Osteocyte (in vitro differentiated cells): ENCODE results near the gene LEUTX. TPM values are rescaled to one million over a fixed set of nuclear protein-coding genes. Genes with fewer than 3 reads are reported as not detected.

ENCODE experiments used
- DNase-seq: peaks from one replicate; pipeline ENCODE4 v3.0.0; 2021; ENCODE audit warnings: mixed read lengths; ENCODE audit not compliant: unreplicated experiment; ENCODE audit errors: extremely low spot score
- H3K27ac Mint-ChIP-seq: one replicate; pipeline ENCODE4 v1.8.0; 2021; ENCODE audit warnings: mild to moderate bottlenecking, mixed read lengths; ENCODE audit not compliant: unreplicated experiment
- H3K27me3 Mint-ChIP-seq: one replicate; pipeline ENCODE4 v1.8.0; 2021; ENCODE audit warnings: mixed read lengths; ENCODE audit not compliant: unreplicated experiment
- H3K36me3 Mint-ChIP-seq: one replicate; pipeline ENCODE4 v1.8.0; 2021; ENCODE audit warnings: mixed read lengths; ENCODE audit not compliant: unreplicated experiment
- H3K4me1 Mint-ChIP-seq: one replicate; pipeline ENCODE4 v1.8.0; 2021; ENCODE audit warnings: mixed read lengths; ENCODE audit not compliant: unreplicated experiment
- H3K4me3 Mint-ChIP-seq: one replicate; pipeline ENCODE4 v1.8.0; 2021; ENCODE audit warnings: mild to moderate bottlenecking, moderate library complexity, mixed read lengths; ENCODE audit not compliant: unreplicated experiment
- H3K9me3 Mint-ChIP-seq: one replicate; pipeline ENCODE4 v1.8.0; 2021; ENCODE audit warnings: mixed read lengths; ENCODE audit not compliant: unreplicated experiment
- CTCF ChIP-seq: fragments of 200-600 bp; sonication (generic); IDR thresholded peaks from 2 replicates; pipeline ENCODE4 v1.5.0; 2021; ENCODE audit warnings: antibody characterized with exemption, mild to moderate bottlenecking, moderate library complexity
- total RNA-seq: library from RNA; stranded (reverse); gene quantifications from 2 replicates; pipeline ENCODE4 v1.2.1, GENCODE V29; 2021

Gene LEUTX
- total RNA-seq, 1 donor from 2014 or later = not detected

DNA sequence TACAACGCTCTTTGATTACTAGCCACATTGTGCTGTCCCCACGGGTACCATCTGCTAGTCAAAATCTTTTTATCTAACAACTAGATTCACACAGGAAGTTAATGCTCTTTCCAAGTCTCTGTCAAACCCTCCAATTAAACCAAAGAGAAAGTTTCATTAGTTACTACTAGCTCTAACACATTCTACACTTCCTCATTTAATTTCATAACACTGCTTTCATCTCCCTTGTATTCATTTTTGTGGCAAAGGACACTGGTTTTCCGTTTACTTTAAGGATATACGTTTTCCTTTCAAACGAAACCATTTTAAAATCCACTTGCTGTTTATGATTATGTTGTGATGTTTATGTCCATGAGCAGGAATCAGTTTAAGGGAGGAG is 50.0 kb downstream of the LEUTX start:
- no peaks in the 10 kb centered on the region for H3K9me3 Mint-ChIP-seq
- TF ChIP-seq CTCF = no peak
- H3K4me3 Mint-ChIP-seq = no peak overlapping the region
- H3K27me3 Mint-ChIP-seq = no peaks in the 10 kb centered on the region
- H3K27ac Mint-ChIP-seq = no peak overlapping the region
- peaks cover 34% of the 10 kb centered on the region for H3K36me3 Mint-ChIP-seq
- H3K4me1 Mint-ChIP-seq = peaks cover 13% of the 10 kb centered on the region
- no peak for DNase-seq

DNA sequence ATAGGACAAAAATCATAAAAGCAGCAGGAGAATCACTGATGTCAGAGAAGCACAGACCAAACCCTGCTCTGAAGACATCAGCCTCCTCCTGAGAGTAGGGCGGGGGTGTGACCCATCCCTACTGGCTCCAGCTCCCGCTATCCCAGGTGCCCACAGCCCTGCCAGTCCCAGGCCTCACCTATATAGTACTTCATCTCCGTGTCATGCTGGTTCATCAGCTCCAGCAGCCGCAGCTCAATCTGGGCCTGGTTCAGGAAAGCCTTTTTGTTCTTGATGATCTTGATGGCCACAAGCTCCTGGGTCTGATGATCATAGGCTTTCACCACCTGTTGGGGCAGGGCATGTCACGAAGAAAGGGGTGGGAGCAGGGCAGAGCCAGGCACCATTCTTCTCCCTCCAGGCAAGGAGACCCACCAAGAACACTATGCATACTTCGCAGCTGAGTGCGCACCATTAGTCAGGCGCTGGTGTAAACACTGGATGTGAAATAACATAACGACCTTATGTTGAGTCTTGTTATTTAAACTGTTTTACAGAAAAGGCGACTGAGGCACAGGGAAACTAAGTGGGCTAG is 51.1 kb downstream of the LEUTX start:
- no peak overlapping the region for H3K4me3 Mint-ChIP-seq
- peaks cover 38% of the 10 kb centered on the region for H3K36me3 Mint-ChIP-seq
- DNase-seq = no peak
- TF ChIP-seq CTCF = no peak
- no peak overlapping the region for H3K27ac Mint-ChIP-seq
- peaks cover 19% of the 10 kb centered on the region for H3K4me1 Mint-ChIP-seq
- no peaks in the 10 kb centered on the region for H3K27me3 Mint-ChIP-seq
- no peaks in the 10 kb centered on the region for H3K9me3 Mint-ChIP-seq

DNA sequence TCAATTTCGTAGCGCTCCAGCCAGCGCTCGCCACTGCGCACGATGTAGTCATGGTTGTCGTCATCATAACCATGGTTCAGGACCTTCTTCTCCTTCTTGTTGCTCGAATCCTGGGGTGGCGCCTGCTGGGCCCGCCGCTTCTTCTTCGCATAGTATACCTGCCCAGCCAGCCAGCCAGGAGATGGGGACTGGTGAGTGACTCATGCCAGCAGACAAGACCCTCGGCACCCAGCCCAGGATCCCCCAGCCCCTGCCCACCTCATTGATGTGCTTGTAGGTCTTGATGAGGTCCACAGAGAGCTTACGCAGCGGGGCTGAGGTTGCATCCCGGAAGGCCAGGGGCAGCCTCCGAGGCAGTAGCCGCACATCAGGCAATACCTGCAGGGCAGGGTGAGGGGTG is 51.8 kb downstream of the LEUTX start:
- peaks cover 19% of the 10 kb centered on the region for H3K4me1 Mint-ChIP-seq
- no peak for DNase-seq
- TF ChIP-seq CTCF = no peak
- no peaks in the 10 kb centered on the region for H3K27me3 Mint-ChIP-seq
- no peak overlapping the region for H3K4me3 Mint-ChIP-seq
- no peak overlapping the region for H3K27ac Mint-ChIP-seq
- peaks cover 38% of the 10 kb centered on the region for H3K36me3 Mint-ChIP-seq
- H3K9me3 Mint-ChIP-seq = no peaks in the 10 kb centered on the region

DNA sequence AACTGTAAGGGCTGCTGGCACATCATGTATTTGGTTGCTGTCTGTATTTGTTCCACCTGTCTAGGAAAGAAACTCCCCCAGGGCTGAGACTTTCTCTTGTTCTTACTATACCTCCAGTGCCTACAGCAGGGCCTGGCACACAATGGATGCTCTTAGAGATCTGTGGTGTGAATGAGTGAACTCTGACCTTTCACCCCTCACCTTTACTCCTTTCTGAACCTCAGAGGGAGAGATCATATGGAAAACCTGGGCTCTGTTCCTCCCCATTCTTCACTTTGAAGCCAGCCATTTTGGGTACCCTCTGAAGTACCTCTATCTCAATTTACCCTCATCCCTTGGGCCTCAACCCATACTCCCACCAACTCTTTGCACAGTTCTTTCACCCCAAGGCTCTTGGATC is 52.2 kb downstream of the LEUTX start:
- Mint-ChIP-seq H3K4me1 (peaks cover 19% of the 10 kb centered on the region), H3K27me3 (no peaks in the 10 kb centered on the region), H3K27ac (no peak overlapping the region), H3K4me3 (no peak overlapping the region), H3K36me3 (peaks cover 38% of the 10 kb centered on the region), H3K9me3 (no peaks in the 10 kb centered on the region)
- TF ChIP-seq CTCF = no peak
- no peak for DNase-seq

GRCh38 chr19:39831679-39832078 is 53.0 kb downstream of the LEUTX start:
- H3K27ac Mint-ChIP-seq = no peak overlapping the region
- no peaks in the 10 kb centered on the region for H3K9me3 Mint-ChIP-seq
- peaks cover 19% of the 10 kb centered on the region for H3K4me1 Mint-ChIP-seq
- no peak overlapping the region for H3K4me3 Mint-ChIP-seq
- DNase-seq = no peak
- peaks cover 38% of the 10 kb centered on the region for H3K36me3 Mint-ChIP-seq
- H3K27me3 Mint-ChIP-seq = no peaks in the 10 kb centered on the region
- no peak for TF ChIP-seq CTCF
